Measurements from ENCODE around the gene CCDC144A. TPM values are rescaled to one million over a fixed set of nuclear protein-coding genes. Genes with fewer than 3 reads are reported as not detected.
"Not testable (repeated sequence)": the region's sequence is repeated elsewhere in the genome, so short reads cannot be mapped to it uniquely, and the experiment has no call there.

Gene CCDC144A
- 10 to 100 TPM in 1 of 4 donors, 1 to 10 TPM in 3; 3.3 to 24.9 (median 6.8) TPM for total RNA-seq

- not testable (repeated sequence) for TF ChIP-seq CTCF (IDR thresholded peaks at IDR 0.05; ENCODE audit: low read depth)
These were observed at the start of gene CCDC144A for GRCh38 chr17:16689731-16690281. Gene CCDC144A, plus strand, starts transcription at chr17:16690241. Its CDS starts 160 bp downstream, at chr17:16690401.

GRCh38 chr17:16649585-16649984 lies 40.5 kb upstream of the CCDC144A start:
- no peak for TF ChIP-seq CTCF (IDR thresholded peaks at IDR 0.05; ENCODE audit: low read depth)

GRCh38 chr17:16652252-16652651 lies 37.8 kb upstream of the CCDC144A start:
- no peak for TF ChIP-seq CTCF (IDR thresholded peaks at IDR 0.05; ENCODE audit: low read depth)

- TF ChIP-seq CTCF (IDR thresholded peaks at IDR 0.05; ENCODE audit: low read depth): no peak
These were observed 37.1 kb upstream of the CCDC144A start for GRCh38 chr17:16652847-16653366.

- TF ChIP-seq CTCF (IDR thresholded peaks at IDR 0.05; ENCODE audit: low read depth): no peak
These were observed 36.5 kb upstream of the CCDC144A start, which contains the start of gene ZNF624 for GRCh38 chr17:16653367-16654041. Gene ZNF624, minus strand, starts transcription at chr17:16653850.

GRCh38 chr17:16661217-16661616 lies 28.8 kb upstream of the CCDC144A start:
- no peak for TF ChIP-seq CTCF (IDR thresholded peaks at IDR 0.05; ENCODE audit: low read depth)

GRCh38 chr17:16662936-16663335 lies 27.1 kb upstream of the CCDC144A start:
- no peak for TF ChIP-seq CTCF (IDR thresholded peaks at IDR 0.05; ENCODE audit: low read depth)

Measured in subcutaneous adipose tissue (tissue), 4 donors.